ENCODE results near the gene ZSCAN1.

The ZSCAN1 gene

GRCh38 chr19:58021541-58022282, 12.1 kb upstream of the ZSCAN1 start:
- peak; percentile 38 for DNase-seq (ENCODE audit: low read depth)
- peak; percentile 43 for TF ChIP-seq CTCF (conservative IDR thresholded peaks at IDR 0.05; ENCODE audit: low read length)
- no peak overlapping the region for H3K4me3 ChIP-seq (ENCODE audit: low read length)

GRCh38 chr19:58022283-58022660, 11.6 kb upstream of the ZSCAN1 start:
- no peak overlapping the region for H3K4me3 ChIP-seq (ENCODE audit: low read length)
- no peak for TF ChIP-seq CTCF (conservative IDR thresholded peaks at IDR 0.05; ENCODE audit: low read length)
- no peak for DNase-seq (ENCODE audit: low read depth)

- H3K4me3 ChIP-seq (ENCODE audit: low read length), result no peak overlapping the region
- no peak for DNase-seq (ENCODE audit: low read depth)
- TF ChIP-seq CTCF (conservative IDR thresholded peaks at IDR 0.05; ENCODE audit: low read length), result no peak
Observed at GRCh38 chr19:58024661-58025060, 9.2 kb upstream of the ZSCAN1 start.

GRCh38 chr19:58034477-58034793, 610 bp downstream of the ZSCAN1 start:
- no peak for TF ChIP-seq CTCF (conservative IDR thresholded peaks at IDR 0.05; ENCODE audit: low read length)
- no peak overlapping the region for H3K4me3 ChIP-seq (ENCODE audit: low read length)
- no peak for DNase-seq (ENCODE audit: low read depth)

GRCh38 chr19:58035863-58036262, 2.0 kb downstream of the ZSCAN1 start:
- DNase-seq (ENCODE audit: low read depth), result no peak
- TF ChIP-seq CTCF (conservative IDR thresholded peaks at IDR 0.05; ENCODE audit: low read length), result no peak
- H3K4me3 ChIP-seq (ENCODE audit: low read length), result no peak overlapping the region

- no peak for TF ChIP-seq CTCF (conservative IDR thresholded peaks at IDR 0.05; ENCODE audit: low read length)
- DNase-seq (ENCODE audit: low read depth), result no peak
Observed at GRCh38 chr19:58037927-58038687, 4.3 kb downstream of the ZSCAN1 start.

GRCh38 chr19:58038688-58039204, 4.9 kb downstream of the ZSCAN1 start:
- no peak for DNase-seq (ENCODE audit: low read depth)
- TF ChIP-seq CTCF (conservative IDR thresholded peaks at IDR 0.05; ENCODE audit: low read length), result no peak
- H3K4me3 ChIP-seq (ENCODE audit: low read length), result no peak overlapping the region

More at GRCh38 chr19:58037927-58038687, 4.3 kb downstream of the ZSCAN1 start:
- no peak overlapping the region for H3K4me3 ChIP-seq (ENCODE audit: low read length)

Measured in AG10803 (cell line).